Endothelial cell of umbilical vein (primary cell): ENCODE results near the gene LCMT2. TPM values are rescaled to one million over a fixed set of nuclear protein-coding genes. Genes with fewer than 3 reads are reported as not detected.

Experiments used
- BruUV-seq: library from RNA; stranded (reverse); fragments of 400-500 nt; replicated peaks from 2 replicates; lab custom pipeline; 2021; lab: Mats Ljungman, UMichigan
- CTCF ChIA-PET: fragments of 300-600, 350-600 bp; sonication (Branson Sonifier 250); formaldehyde crosslinking; loops from one replicate; lab custom pipeline; 2021; ENCODE audit warnings: antibody characterized with exemption, inconsistent platforms; lab: Charles Lee
- POLR2A ChIA-PET: fragments of 300-600, 350-600 bp; sonication (Branson Sonifier 250); formaldehyde crosslinking; loops from one replicate; lab custom pipeline; 2021; ENCODE audit warnings: antibody characterized with exemption, inconsistent platforms; lab: Charles Lee
- DNase-seq: peaks from one replicate; pipeline ENCODE4 v3.0.0-alpha.2; 2011; ENCODE audit warnings: low read depth, low spot score
- FAIRE-seq: peaks from 2 replicates; lab custom pipeline; 2011; peaks lifted over from hg19 to GRCh38; lab: Jason Lieb, UNC
- H2AFZ ChIP-seq: 2 replicates; pipeline ENCODE4 v1.6.0; 2012; ENCODE audit warnings: low read depth, low read length, control low read depth, inconsistent platforms
- H3K27ac ChIP-seq: 2 replicates; pipeline ENCODE4 v1.5.1; 2011; ENCODE audit warnings: low read depth, mild to moderate bottlenecking, control low read depth, low read length, moderate library complexity; ENCODE audit not compliant: insufficient read depth
- H3K27me3 ChIP-seq, 2 experiments: 2 replicates each; pipeline versions ENCODE4 v1.6.0 to v1.6.1; 2011; ENCODE audit warnings: low read length in 2 of 2, mixed read lengths in 1 of 2; ENCODE audit not compliant: control insufficient read depth in 2 of 2, insufficient read depth in 2 of 2
- H3K36me3 ChIP-seq, 2 experiments: 2 replicates in 1 of 2; 3 replicates in 1 of 2; pipeline ENCODE4 v1.5.1; 2011; ENCODE audit warnings: low read length in 2 of 2, mild to moderate bottlenecking in 1 of 2, moderate library complexity in 1 of 2; ENCODE audit not compliant: control insufficient read depth in 2 of 2, insufficient read depth in 2 of 2; ENCODE audit errors: extremely low read depth in 1 of 2
- H3K4me1 ChIP-seq: 3 replicates; pipeline ENCODE4 v1.5.1; 2011; ENCODE audit warnings: mild to moderate bottlenecking, low read length; ENCODE audit not compliant: control insufficient read depth, insufficient read depth; ENCODE audit errors: extremely low read depth
- H3K4me2 ChIP-seq: 2 replicates; pipeline ENCODE4 v1.6.1; 2011; ENCODE audit warnings: low read length, control low read depth, mixed read lengths; ENCODE audit not compliant: insufficient read depth
- H3K4me3 ChIP-seq, 3 experiments: fragments of 200-600 bp in 1 of 3; sonication (generic), shearing (Covaris generic) in 1 of 3; replicated peaks in 1 of 3; 2 replicates each; pipeline ENCODE4 v1.5.1; 2011 to 2016; ENCODE audit warnings: control low read depth in 3 of 3, low read length in 3 of 3, mild to moderate bottlenecking in 2 of 3, inconsistent platforms in 1 of 3, low read depth in 1 of 3, moderate library complexity in 1 of 3; ENCODE audit not compliant: insufficient read depth in 1 of 3
- H3K79me2 ChIP-seq: 2 replicates; pipeline ENCODE4 v1.6.0; 2012; ENCODE audit warnings: low read length, inconsistent platforms; ENCODE audit not compliant: control insufficient read depth, insufficient read depth
- H3K9ac ChIP-seq: replicated peaks from 2 replicates; pipeline ENCODE3; 2011; ENCODE audit warnings: low read length, control low read depth; ENCODE audit not compliant: insufficient read depth; ENCODE audit errors: extremely low read depth
- H3K9me1 ChIP-seq: replicated peaks from 3 replicates; pipeline ENCODE4 v1.6.0; 2011; ENCODE audit warnings: mild to moderate bottlenecking, low read length; ENCODE audit not compliant: control insufficient read depth, insufficient read depth; ENCODE audit errors: extremely low read depth
- H3K9me3 ChIP-seq: replicated peaks from 2 replicates; pipeline ENCODE4 v1.5.1; 2012; ENCODE audit warnings: low read length, inconsistent platforms; ENCODE audit not compliant: control insufficient read depth, insufficient read depth
- H4K20me1 ChIP-seq: replicated peaks from 2 replicates; pipeline ENCODE3; 2011; ENCODE audit warnings: mild to moderate bottlenecking, low read length; ENCODE audit not compliant: control insufficient read depth, insufficient read depth; ENCODE audit errors: extremely low read depth
- CTCF ChIP-seq, 2 donors: IDR thresholded peaks; 1 replicate in 1 of 2; 2 replicates in 1 of 2; pipeline ENCODE4 v1.5.1; 2011; ENCODE audit warnings: low read length in 2 of 2, mild to moderate bottlenecking in 2 of 2, moderate library complexity in 2 of 2, control low read depth in 1 of 2, inconsistent platforms in 1 of 2, low read depth in 1 of 2; ENCODE audit not compliant: insufficient read depth in 1 of 2; ENCODE audit errors: extremely low read depth in 1 of 2
- EZH2 ChIP-seq: IDR thresholded peaks from 2 replicates; pipeline ENCODE4 v1.6.1; 2012; ENCODE audit warnings: borderline replicate concordance, low read depth, mild to moderate bottlenecking, moderate library complexity, low read length, inconsistent platforms; ENCODE audit not compliant: severe bottlenecking
- FOS ChIP-seq: IDR thresholded peaks from 2 replicates; pipeline ENCODE4 v1.6.1; 2011; ENCODE audit warnings: mild to moderate bottlenecking, low read length, moderate library complexity, borderline replicate concordance; ENCODE audit not compliant: insufficient read depth
- GATA2 ChIP-seq: IDR thresholded peaks from 2 replicates; pipeline ENCODE4 v1.7.0; 2011; ENCODE audit warnings: low read depth, mild to moderate bottlenecking, moderate library complexity, mixed read lengths, low read length; ENCODE audit not compliant: insufficient read length, insufficient read depth
- JUN ChIP-seq: IDR thresholded peaks from 2 replicates; pipeline ENCODE4 v1.6.1; 2011; ENCODE audit warnings: borderline replicate concordance, low read depth; ENCODE audit not compliant: insufficient read length, insufficient read depth
- MAX ChIP-seq: IDR thresholded peaks from 2 replicates; pipeline ENCODE4 v1.6.1; 2011; ENCODE audit not compliant: insufficient read depth, insufficient read length
- POLR2A ChIP-seq: IDR thresholded peaks from 2 replicates; pipeline ENCODE4 v1.6.1; 2012; ENCODE audit warnings: low read depth, mild to moderate bottlenecking, control low read depth, low read length
- POLR2AphosphoS5 ChIP-seq: IDR thresholded peaks from 2 replicates; pipeline ENCODE4 v1.6.1; 2012; ENCODE audit warnings: low read depth, mild to moderate bottlenecking, control low read depth, low read length, moderate library complexity; ENCODE audit not compliant: insufficient read depth
- dilution Hi-C: fragments of 300-500 bp; cut with MboI; formaldehyde crosslinking; loops from one replicate; pipeline ENCODE4 v1.15.0; 2019; ENCODE audit warnings: low sequenced_read_pairs; ENCODE audit not compliant: extremely low pct_ligation_motif_present
- intact Hi-C: fragments of 100-400 bp; cut with micrococcal nuclease; formaldehyde crosslinking; loops from one replicate; pipeline ENCODE4 v1.10.0; 2022
- polyA plus RNA-seq, 4 experiments: library from polyadenylated mRNA; depleted of rRNA in 3 of 4; stranded (reverse) in 3 of 4; unstranded in 1 of 4; fragments of >200 nt; gene quantifications; 2 replicates each; pipeline versions ENCODE4 v1.2.1 to v1.2.3, GENCODE V29; 2011 to 2012; ENCODE audit warnings: missing spikeins in 1 of 4
- total RNA-seq: library from RNA; stranded (reverse); gene quantifications from 2 replicates; pipeline ENCODE4 v1.2.3, GENCODE V29; 2021

LCMT2 gene
- total and polyA plus RNA-seq, 2 donors (not counting 3 experiments of a cell fraction or from before 2014, with no cell fraction given) = 4.1 to 6.1 TPM

- Histone ChIP-seq H3K9me3 (no peaks in the 10 kb centered on the region), H3K9ac (no peak overlapping the region), H2AFZ (no peak overlapping the region), H3K79me2 (no peaks in the 10 kb centered on the region), H3K4me3 (no peak overlapping the region), H3K36me3 (no peaks in the 10 kb centered on the region), H3K4me2 (no peak overlapping the region), H3K4me1 (peaks cover 2% of the 10 kb centered on the region), H4K20me1 (no peaks in the 10 kb centered on the region), H3K9me1 (no peaks in the 10 kb centered on the region), H3K27ac (no peak overlapping the region), H3K27me3 (peaks cover 2 to 6% of the 10 kb centered on the region in 2 experiments)
- BruUV-seq = no TSS peak
- CTCF ChIA-PET = interaction anchor here (2.0 to 3.4 kb wide), 2 partner anchors 13 to 55 kb away, joined by 5 to 14 read pairs; no protein-coding TSS in a partner anchor
- dilution Hi-C loops = no loop called here
- TF ChIP-seq JUN = no peak
- TF ChIP-seq FOS = no peak
- TF ChIP-seq EZH2 = no peak
- TF ChIP-seq POLR2AphosphoS5 = no peak
- no peak for TF ChIP-seq GATA2
- TF ChIP-seq CTCF (IDR thresholded peaks at IDR 0.05; ENCODE audit: extremely low read depth in 1 of 2, insufficient read depth in 1 of 2, low read depth in 1 of 2, low read length in 2 of 2) = no peak
- TF ChIP-seq POLR2A = no peak
- TF ChIP-seq MAX = no peak
- DNase-seq = no peak
- intact Hi-C loops = loop anchor here (10.0 kb wide), 1 partner anchor 576 kb away; no protein-coding TSS in a partner anchor
- POLR2A ChIA-PET = no interaction called here
- FAIRE-seq = no peak
Observed at GRCh38 chr15:43280996-43281395, 49.4 kb downstream of the LCMT2 start.
